Small intestine (tissue), 7 donors: ENCODE data around the gene TMEM232. TPM values are rescaled to one million over a fixed set of nuclear protein-coding genes. Genes with fewer than 3 reads are reported as not detected.

ENCODE experiments used
- DNase-seq, 2 donors: peaks; one replicate each; pipeline versions ENCODE4 v3.0.0 to v3.0.0-alpha.2; 2013
- FAIRE-seq: peaks from 2 replicates; lab custom pipeline; 2012; peaks lifted over from hg19 to GRCh38; lab: Jason Lieb, UNC
- H3K27ac ChIP-seq, 3 donors: one replicate each; pipeline ENCODE4 v1.5.1; 2013; ENCODE audit warnings: low read length in 2 of 3, mild to moderate bottlenecking in 2 of 3, control low read depth in 1 of 3, inconsistent platforms in 1 of 3, low read depth in 1 of 3, moderate library complexity in 1 of 3
- H3K27me3 ChIP-seq, 3 donors: one replicate each; pipeline ENCODE4 v1.6.1; 2013; ENCODE audit warnings: low read length in 3 of 3, inconsistent platforms in 1 of 3; ENCODE audit not compliant: control insufficient read depth in 3 of 3, insufficient read depth in 3 of 3
- H3K36me3 ChIP-seq, 3 donors: one replicate each; pipeline ENCODE4 v1.6.1; 2013; ENCODE audit warnings: low read length in 3 of 3, inconsistent platforms in 1 of 3, low read depth in 1 of 3, mild to moderate bottlenecking in 1 of 3, moderate library complexity in 1 of 3; ENCODE audit not compliant: control insufficient read depth in 3 of 3, insufficient read depth in 2 of 3
- H3K4me1 ChIP-seq, 3 donors: one replicate each; pipeline ENCODE4 v1.6.1; 2013; ENCODE audit warnings: low read length in 2 of 3, inconsistent platforms in 1 of 3, low read depth in 1 of 3, mild to moderate bottlenecking in 1 of 3, moderate library complexity in 1 of 3; ENCODE audit not compliant: control insufficient read depth in 3 of 3, insufficient read depth in 2 of 3
- H3K4me3 ChIP-seq, 3 donors: one replicate each; pipeline ENCODE4 v1.5.1; 2013; ENCODE audit warnings: low read length in 3 of 3, control low read depth in 1 of 3, inconsistent platforms in 1 of 3, low read depth in 1 of 3, mild to moderate bottlenecking in 1 of 3, moderate library complexity in 1 of 3
- H3K9me3 ChIP-seq, 2 donors: one replicate each; pipeline ENCODE4 v1.6.1; 2013; ENCODE audit warnings: low read depth in 1 of 2, low read length in 1 of 2; ENCODE audit not compliant: control insufficient read depth in 2 of 2, insufficient read depth in 1 of 2
- WGBS, 3 donors: extraction: QIAGEN DNeasy Blood & Tissue Kit; methylation state at CpG; one replicate each; pipeline ENCODE4 v1.1.7; 2013; 5-methylcytosine and 5-hydroxymethylcytosine counted together
- polyA plus RNA-seq, 4 donors: library from polyadenylated mRNA; stranded (reverse) in 3 of 4; unstranded in 1 of 4; fragments of 200-250 nt in 3 of 4; fragments of 120-200 nt in 1 of 4; gene quantifications; one replicate each; pipeline versions ENCODE4 v1.2.1 to v1.2.3, GENCODE V29; 2013
- donor health status: healthy with polysubstance abuse.
- donor health status: control.
- donor health status: control.
- donor health status: Bipolar disorder and iron deficiency.
- donor health status: healthy.

The TMEM232 gene
- polyA plus RNA-seq, 4 donors, result 0.27 to 2.5 (median 1.0) TPM

DNA sequence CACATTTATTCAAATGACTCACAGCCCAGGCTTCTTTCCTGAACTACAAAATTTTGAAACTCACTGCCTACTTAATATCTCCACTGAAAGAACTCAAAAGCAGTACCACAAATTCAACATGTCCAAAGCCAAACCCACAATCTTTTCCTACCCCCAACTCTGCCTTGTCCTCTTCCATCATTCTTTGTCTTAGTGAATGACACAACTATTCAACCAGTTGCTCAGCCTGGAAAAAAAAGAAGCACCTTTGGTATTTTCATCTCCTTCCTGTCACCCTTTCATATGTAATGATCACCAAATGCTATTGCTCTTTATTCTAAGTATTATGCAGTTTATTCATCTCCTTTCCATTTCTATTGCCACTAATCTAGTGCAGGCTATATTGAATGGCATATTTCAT lies 216.3 kb downstream of the TMEM232 start:
- Histone ChIP-seq H3K36me3 (no peaks in the 10 kb centered on the region), H3K9me3 (no peaks in the 10 kb centered on the region), H3K27ac (no peak overlapping the region), H3K27me3 (no peaks in the 10 kb centered on the region), H3K4me1 (no peaks in the 10 kb centered on the region), H3K4me3 (no peak overlapping the region)
- FAIRE-seq (no peak), DNase-seq (no peak)

DNA sequence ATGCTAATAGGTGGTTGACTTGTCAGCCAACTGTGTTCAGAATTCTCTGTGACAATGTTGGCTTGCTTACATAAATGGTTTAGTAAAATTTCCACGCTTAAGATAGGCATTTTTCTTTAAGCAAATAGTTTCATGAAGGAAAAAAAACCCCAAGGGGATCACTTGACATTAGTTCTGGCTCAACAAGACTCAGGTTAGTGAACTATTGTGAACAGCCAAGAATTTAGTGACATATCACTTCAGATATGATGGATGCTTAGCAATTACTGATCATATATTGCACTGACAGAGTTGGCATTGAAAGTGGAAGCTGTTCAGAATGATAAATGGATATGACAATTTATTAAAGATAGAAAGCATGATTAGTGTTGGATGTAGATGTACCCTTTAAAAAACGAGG lies 218.5 kb downstream of the TMEM232 start:
- no peak for FAIRE-seq
- H3K9me3 ChIP-seq, result no peaks in the 10 kb centered on the region
- no peak overlapping the region for H3K27ac ChIP-seq

DNA sequence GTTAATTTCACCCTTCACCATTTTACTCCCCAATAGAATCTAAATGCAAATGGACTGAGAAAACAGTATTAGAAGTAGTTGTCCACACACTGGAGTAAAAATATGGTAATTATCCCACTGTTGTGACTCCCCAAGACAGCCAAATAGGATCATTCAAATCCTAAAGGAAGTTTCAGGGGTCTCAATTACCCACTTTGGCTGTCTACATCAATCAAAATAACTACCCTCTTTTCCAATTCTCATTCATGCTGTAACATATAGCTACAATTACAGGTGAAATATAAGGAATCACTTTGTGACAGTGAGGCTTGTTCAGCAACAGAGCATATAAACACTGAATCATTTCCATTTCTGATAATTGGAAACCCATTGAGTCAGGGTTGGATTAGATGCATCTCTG lies 220.1 kb downstream of the TMEM232 start:
- H3K4me1 ChIP-seq, result no peaks in the 10 kb centered on the region
- H3K9me3 ChIP-seq, result no peaks in the 10 kb centered on the region
- H3K27me3 ChIP-seq, result no peaks in the 10 kb centered on the region
- H3K4me3 ChIP-seq, result no peak overlapping the region
- H3K36me3 ChIP-seq, result no peaks in the 10 kb centered on the region
- DNase-seq (no peak), FAIRE-seq (no peak)
- H3K27ac ChIP-seq, result no peak overlapping the region

More for the DNA sequence above, 218.5 kb downstream of the TMEM232 start:
- Histone ChIP-seq H3K4me1 (no peaks in the 10 kb centered on the region), H3K27me3 (no peaks in the 10 kb centered on the region), H3K4me3 (no peak overlapping the region), H3K36me3 (no peaks in the 10 kb centered on the region)
- no peak for DNase-seq
- 56 to 69% (median 62%) methylated on average over 2 of the region's 2 CpGs for WGBS, 3 donors

DNA sequence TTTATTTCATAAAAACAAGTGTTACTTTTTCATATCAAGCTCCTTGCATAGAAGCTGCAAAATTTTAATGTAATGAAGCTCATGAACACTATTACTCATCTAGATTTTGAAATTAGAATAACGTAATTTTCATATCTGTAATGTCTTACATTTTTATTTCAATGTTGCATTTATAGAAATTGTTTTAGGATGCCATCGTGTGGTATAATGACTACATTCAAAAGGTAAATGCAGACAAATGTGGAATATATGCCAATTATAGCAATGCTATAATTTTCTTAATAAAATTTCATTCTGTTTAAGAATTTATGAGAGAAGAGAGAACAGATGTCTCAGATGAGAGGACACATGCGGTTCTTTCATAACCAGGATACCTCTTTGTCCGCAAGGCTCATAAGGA lies 230.2 kb downstream of the TMEM232 start:
- H3K9me3 ChIP-seq, result no peaks in the 10 kb centered on the region
- H3K27me3 ChIP-seq, result no peaks in the 10 kb centered on the region
- no peak overlapping the region for H3K27ac ChIP-seq
- WGBS, 3 donors, result 72 to 82% (median 78%) methylated on average over 4 of the region's 4 CpGs
- H3K4me3 ChIP-seq, result no peak overlapping the region
- H3K4me1 ChIP-seq, result no peaks in the 10 kb centered on the region
- DNase-seq (no peak), FAIRE-seq (no peak)
- no peaks in the 10 kb centered on the region for H3K36me3 ChIP-seq

DNA sequence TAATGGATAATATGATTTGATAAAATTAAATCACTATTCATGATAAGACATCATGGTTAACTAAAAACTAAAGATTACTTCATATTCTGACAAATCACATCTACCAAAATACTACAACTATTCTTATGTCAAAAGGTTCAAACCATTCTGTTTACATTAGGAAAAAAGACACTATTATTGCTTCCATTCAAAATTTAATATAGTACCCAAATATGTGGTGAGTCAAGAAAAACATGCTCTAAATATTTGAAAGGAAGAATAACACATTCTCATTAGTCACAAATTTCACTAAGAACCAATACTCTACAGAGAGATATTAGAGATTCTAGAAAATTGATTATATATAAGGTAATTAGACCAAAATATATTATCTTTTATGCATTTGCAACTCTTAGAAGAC lies 234.0 kb downstream of the TMEM232 start:
- H3K27ac ChIP-seq, result no peak overlapping the region
- H3K4me1 ChIP-seq, result no peaks in the 10 kb centered on the region
- H3K27me3 ChIP-seq, result no peaks in the 10 kb centered on the region
- peak; percentile 19 for FAIRE-seq
- DNase-seq, result no peak
- H3K4me3 ChIP-seq, result no peak overlapping the region
- H3K36me3 ChIP-seq, result no peaks in the 10 kb centered on the region
- H3K9me3 ChIP-seq, result no peaks in the 10 kb centered on the region

DNA sequence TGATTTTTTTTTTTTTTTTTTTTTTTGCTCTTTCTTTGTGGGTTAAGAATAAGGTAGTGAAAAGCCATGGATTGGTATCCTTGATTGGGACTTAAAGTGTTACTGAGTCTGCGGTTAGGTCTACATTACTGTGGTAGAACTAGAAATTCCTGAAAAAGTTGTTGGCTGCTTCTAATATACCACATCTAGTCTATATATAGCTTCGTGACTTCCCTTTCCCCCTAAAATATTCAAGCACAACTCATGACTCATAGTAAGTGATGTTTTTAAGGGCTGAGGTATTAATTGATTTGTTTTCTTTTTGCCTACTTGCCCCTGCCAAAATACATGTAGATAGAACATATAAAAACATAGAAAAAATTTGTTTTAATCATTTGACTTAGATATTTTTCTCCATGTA lies 247.6 kb downstream of the TMEM232 start:
- FAIRE-seq (no peak), DNase-seq (no peak)
- Histone ChIP-seq H3K4me3 (no peak overlapping the region), H3K27ac (no peak overlapping the region), H3K36me3 (no peaks in the 10 kb centered on the region), H3K27me3 (no peaks in the 10 kb centered on the region), H3K4me1 (no peaks in the 10 kb centered on the region), H3K9me3 (no peaks in the 10 kb centered on the region)
- 40 to 63% (median 46%) methylated on average over 2 of the region's 2 CpGs for WGBS, 3 donors

DNA sequence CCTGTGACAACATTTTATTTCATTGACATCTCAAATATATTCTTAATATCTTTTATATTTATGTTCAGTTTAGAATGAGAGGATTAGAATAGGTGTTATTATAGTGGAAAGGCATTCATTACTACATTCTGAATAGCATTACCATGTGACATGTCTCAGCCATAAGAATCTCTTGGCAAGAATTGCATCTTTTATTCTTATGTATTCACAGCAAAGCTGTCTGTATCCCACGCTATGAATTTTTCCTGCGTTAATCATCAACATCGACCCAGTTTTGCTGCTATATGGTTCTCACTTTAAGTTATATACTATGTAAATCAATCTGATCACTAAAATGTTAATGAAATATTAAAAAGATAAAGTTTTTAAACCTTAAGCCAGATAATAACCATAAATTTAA lies 248.6 kb downstream of the TMEM232 start:
- Histone ChIP-seq H3K9me3 (no peaks in the 10 kb centered on the region), H3K27me3 (no peaks in the 10 kb centered on the region), H3K36me3 (no peaks in the 10 kb centered on the region), H3K4me1 (no peaks in the 10 kb centered on the region), H3K27ac (no peak overlapping the region), H3K4me3 (no peak overlapping the region)
- DNase-seq, result no peak
- WGBS, 3 donors, result 73 to 82% (median 81%) methylated on average over 3 of the region's 3 CpGs
- no peak for FAIRE-seq

DNA sequence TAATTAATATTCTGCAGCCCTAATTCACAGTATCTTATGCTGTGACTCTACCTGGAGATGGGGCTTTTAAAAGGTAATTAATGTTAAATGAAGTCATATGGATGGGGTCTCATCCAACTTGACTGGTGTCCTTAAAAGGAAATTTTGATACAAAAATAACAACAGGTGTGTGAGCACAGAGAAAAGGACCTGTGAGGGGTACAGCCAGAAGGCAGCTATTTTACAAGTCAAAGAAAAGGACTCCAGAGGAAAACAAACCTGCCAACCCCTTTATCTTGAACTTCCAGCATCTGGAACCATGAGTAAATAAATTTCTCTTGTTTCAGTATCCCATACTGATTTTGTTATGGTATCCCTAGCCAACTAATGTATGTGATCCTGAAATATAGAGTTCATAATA lies 250.3 kb downstream of the TMEM232 start:
- Histone ChIP-seq H3K36me3 (no peaks in the 10 kb centered on the region), H3K4me3 (no peak overlapping the region), H3K4me1 (no peaks in the 10 kb centered on the region), H3K9me3 (no peaks in the 10 kb centered on the region), H3K27ac (no peak overlapping the region), H3K27me3 (no peaks in the 10 kb centered on the region)
- DNase-seq, result no peak
- no peak for FAIRE-seq

DNA sequence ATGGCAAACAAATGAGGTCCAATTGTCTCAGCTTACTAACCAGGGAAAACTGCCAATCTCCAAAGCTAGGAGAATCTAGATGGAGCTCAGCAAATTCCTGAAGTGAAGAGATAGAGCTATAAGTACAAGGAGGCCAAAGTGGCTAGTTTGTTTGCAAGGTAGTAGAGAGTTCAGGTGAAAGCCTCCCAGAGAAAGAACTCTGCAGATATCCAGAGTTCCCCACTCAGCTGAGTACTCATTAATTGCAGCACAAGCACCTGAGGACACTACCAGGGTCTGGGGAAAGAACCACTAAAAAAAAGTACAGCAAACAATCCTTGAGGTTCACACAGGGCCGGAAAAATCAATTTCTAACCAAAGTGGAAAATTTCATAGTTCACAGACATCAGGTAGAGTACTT lies 250.9 kb downstream of the TMEM232 start:
- Histone ChIP-seq H3K4me1 (no peaks in the 10 kb centered on the region), H3K27ac (no peak overlapping the region), H3K36me3 (no peaks in the 10 kb centered on the region), H3K27me3 (no peaks in the 10 kb centered on the region), H3K4me3 (no peak overlapping the region), H3K9me3 (no peaks in the 10 kb centered on the region)
- WGBS, 3 donors, result 79 to 87% (median 85%) methylated on average over 1 of the region's 1 CpG
- DNase-seq (no peak), FAIRE-seq (no peak)
